NT2/D1 (cell line): ENCODE data around the gene ILK.

Experiments
- SUZ12 ChIP-seq: IDR thresholded peaks from 2 replicates; pipeline ENCODE4 v1.6.1; 2011; ENCODE audit not compliant: insufficient read length, insufficient read depth; ENCODE audit errors: extremely low read depth
- YY1 ChIP-seq: IDR thresholded peaks from 2 replicates; pipeline ENCODE4 v1.6.1; 2011; ENCODE audit not compliant: insufficient read length, insufficient read depth

DNA sequence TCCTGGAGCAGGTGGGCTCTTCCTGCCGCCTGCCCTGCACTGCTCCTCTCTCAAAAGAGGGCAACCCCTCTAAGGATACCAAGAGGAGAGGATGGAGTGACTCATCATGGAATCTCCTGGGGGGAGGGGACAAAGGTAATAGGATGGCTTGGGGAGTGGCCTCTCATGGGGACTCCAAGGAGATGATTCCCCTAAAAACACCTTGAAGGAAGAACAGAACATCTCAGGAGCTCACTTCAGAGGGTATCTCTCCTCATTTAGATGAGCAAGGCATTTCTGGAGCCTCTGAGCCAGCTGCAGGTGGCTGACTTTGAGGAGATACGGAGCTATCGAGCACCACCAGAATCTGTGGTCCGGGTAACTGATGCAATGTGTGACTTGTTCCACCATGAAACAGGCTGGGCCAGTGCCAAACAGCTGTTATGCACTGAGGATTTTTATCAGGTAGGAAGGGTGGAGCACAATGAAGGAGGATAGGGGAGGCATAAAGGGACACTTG, 40.4 kb upstream of the ILK start:
- TF ChIP-seq SUZ12: no peak
- no peak for TF ChIP-seq YY1
